GM19328 (cell line): ENCODE data around the gene IKZF4.
"Not testable (repeated sequence)": the region's sequence is repeated elsewhere in the genome, so short reads cannot be mapped to it uniquely, and the experiment has no call there.

Source experiments
- ATAC-seq: cut with Tn5 transposase; IDR thresholded peaks from one replicate; pipeline ENCODE4 v1.9.1; 2021; ENCODE audit warnings: mild to moderate bottlenecking, moderate library complexity; ENCODE audit not compliant: unreplicated experiment

Gene IKZF4

DNA sequence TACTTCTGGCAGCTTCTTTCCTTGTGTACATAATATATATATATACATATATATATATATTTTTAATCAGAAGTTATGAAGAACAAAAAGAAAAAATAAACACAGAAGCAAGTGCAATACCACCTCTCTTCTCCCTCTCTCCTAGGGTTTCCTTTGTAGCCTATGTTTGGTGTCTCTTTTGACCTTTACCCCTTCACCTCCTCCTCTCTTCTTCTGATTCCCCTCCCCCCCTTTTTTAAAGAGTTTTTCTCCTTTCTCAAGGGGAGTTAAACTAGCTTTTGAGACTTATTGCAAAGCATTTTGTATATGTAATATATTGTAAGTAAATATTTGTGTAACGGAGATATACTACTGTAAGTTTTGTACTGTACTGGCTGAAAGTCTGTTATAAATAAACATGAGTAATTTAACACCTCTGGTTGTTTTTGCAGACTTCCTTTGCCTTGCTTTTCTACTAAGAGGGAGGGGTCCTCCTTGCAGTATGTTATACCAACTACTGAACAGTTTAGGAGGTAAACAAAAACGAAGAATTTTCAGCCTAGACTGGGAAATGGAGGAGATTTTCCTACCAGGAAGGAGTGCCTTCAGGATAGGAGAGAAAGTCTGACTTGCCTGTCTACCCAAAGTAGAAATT lies 17.3 kb downstream of the IKZF4 start:
- no peak for ATAC-seq

DNA sequence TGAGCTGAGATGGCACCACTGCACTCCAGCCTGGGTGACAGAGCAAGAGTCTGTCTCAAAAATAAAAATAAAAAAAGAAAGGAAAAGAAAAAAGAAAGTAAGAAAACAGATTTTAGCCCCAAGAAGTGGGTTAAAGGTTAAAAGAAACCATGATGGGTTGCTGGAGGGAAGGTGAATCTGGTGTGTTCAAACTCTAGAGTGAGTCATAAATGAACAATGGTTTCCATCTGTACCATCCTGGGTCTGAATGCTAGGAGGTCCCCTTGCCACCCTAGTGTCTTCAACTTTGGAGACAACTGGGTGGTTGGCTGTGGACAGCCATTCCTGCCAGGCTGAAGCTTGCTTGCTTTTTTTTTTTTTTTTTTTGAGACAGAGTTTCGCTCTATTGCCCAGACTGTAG lies 19.3 kb downstream of the IKZF4 start:
- ATAC-seq = no peak

DNA sequence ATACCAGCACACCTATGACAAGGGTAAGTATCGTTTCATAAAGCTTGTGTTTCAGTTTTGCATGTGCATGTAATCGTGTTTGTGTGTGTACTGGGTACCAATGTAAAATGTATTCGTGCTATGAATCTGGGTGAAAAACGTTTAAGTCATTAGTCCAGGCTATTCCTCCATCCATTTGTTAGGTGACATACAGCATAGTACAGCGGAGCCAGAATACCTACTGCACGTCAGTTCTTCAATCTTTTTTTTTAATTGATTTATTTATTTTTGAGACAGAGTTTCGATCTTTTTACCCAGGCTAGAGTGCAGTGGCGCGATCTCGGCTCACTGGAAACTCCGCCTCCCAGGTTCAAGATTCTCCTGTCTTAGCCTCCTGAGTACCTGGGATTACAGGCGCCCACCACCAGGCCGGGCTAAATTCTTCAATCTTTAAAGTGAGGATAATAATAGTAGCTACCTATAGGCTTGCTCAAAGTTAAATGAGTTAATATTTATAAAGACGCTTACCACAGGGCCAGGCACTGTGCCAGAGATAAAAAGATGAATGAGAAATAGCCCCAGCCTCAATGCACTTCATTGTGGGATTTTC lies 20.2 kb downstream of the IKZF4 start:
- no peak for ATAC-seq

DNA sequence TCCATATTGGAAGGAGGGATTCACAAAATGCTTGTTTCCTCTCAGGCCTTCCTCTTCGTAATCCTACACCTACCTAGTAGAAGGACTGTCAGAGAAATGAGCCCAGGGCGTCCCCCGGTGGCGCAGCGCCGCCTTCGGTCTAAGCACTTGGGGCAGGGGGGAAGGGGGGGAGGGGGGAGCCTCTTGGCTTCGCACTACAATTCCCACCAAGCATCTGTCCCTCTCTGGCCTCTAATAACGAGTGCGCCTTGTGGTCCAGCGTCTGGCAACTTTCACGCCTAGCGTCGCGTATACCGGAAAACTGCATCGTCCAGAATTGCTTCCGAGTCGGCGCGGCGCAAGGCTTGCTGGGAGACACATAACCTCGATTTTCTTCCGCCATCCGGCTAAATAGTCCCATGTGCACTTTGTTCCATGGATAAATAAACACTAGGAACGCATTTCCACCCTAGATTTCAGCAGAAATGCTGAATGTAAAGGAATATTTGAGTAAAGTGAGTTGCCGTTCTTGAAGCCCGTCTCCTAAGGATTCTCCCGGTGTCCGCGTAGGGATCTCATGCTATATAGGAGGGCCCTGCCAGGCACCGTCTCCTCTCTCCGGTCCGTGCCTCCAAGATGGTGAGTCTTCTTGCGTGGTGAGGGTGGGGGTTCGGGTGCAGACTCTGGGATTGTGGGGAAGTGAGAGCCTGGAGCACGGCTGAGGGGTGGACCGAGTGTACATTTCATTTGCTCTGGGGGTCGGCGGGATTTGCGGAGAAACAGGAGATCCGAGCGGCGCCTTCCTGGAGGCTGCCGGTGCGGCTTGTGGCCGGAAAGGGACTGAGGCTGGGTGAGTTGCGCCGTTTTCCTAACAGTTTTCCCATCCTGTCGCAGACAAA lies 20.9 kb downstream of the IKZF4 start, which contains the start of gene RPS26:
Gene RPS26 (plus strand): TSS at position 367 of the 878 bp plus-strand sequence. CDS start 249 bp downstream, at position 616.
- ATAC-seq = peak; percentile 93

DNA sequence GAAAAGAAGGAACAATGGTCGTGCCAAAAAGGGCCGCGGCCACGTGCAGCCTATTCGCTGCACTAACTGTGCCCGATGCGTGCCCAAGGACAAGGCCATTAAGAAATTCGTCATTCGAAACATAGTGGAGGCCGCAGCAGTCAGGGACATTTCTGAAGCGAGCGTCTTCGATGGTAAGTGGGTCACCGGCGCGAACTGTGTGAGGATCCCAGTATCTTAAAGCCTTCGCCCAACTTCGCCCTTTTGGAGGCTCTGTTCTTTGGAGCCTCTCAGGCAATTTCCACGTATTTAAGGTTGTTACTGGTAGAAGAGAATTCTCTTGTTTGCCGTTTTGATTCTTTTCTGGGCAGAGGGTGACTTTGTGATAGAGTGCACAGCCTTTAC lies 21.6 kb downstream of the IKZF4 start:
- not testable (repeated sequence) for ATAC-seq

DNA sequence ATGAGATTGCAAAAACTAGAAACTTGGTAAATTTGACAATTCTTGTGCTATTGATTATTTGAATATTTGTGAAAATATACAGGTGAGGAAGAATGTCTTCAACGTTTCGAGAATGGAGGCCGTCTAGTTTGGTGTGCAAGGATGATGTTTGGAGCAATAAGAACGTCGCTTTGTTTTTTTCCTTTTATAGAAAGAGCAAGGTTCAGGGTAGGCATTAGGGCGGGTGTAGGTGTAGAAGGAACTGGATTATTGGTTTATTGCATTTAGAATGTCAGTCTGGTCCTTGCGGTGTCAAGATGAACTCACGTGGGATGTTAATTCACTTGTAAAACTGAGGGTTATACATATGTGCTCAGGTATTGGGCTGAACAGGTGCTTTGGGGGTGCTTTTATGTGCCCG lies 22.0 kb downstream of the IKZF4 start:
- no peak for ATAC-seq

DNA sequence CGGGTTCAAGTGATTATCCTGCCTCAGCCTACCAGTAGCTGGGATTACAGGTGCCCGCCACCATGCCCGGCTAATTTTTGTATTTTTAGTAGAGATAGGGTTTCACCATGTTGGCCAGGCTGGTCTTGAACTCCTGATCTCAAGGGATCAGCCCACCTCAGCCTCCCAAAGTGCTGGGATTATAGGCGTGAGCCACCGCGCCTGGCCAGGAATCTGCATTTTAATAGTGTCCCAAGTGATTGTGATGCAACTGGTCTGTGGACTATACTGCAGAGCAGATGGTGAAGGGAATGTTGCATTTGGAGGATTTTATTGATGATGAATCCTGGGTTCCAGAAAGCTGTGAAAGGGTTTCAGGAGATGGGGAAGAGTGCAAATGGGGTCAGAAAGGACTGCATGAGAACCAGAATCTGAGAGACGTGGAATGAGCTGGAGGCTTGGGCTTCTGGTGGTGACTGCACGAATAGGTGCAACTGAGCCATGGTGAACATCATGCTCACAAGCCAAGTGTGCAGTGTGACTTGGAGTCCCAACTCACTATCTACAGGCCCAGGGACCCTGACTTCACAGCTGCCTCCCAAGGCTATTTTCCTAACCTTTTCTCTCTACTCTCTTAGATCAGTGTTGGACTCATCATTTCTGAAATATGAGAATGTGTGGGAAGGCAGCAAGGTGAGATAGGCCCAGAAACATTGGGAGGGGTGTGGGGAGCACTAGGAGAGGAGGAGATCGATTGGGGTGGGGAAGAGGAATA lies 25.4 kb downstream of the IKZF4 start:
- no peak for ATAC-seq

DNA sequence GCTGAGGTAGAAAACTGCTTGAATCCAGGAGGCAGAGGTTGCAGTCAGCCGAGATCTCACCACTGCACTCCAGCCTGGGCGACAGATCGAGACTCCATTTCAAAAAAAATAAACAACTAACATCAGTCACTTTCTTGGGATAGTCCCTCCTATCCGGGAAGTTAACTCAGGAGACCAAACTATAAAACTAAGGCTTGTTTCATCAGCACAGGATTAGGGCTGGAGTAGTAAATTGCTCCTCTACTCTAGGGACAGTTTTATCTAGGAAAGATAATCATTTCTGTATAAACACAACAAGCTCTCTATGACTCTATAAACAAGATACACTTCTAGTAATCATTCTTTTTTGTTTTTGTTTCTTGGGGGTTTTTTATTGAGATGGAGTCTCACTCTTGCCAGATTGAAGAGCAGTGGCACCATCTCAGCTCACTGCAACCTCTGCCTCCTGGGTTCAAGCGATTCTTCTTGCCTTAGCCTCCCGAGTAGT lies 32.6 kb downstream of the IKZF4 start:
- ATAC-seq = no peak

DNA sequence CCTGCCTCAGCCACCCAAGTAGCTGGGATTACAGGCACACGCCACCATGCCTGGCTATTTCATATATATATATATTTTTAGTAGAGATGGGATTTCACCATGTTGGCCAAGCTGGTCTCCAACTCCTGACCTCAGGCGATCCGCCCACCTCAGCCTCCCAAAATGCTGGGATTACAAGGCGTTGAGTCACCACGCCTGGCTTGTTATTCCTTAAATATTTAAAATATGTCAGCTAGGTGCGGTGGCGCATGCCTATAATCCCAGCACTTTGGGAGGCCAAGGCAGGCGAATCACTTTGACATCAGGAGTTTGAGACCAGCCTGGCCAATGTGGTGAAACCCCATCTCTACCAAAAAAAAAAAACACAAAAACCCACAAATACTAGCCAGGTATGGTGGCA lies 39.1 kb downstream of the IKZF4 start:
- not testable (repeated sequence) for ATAC-seq

DNA sequence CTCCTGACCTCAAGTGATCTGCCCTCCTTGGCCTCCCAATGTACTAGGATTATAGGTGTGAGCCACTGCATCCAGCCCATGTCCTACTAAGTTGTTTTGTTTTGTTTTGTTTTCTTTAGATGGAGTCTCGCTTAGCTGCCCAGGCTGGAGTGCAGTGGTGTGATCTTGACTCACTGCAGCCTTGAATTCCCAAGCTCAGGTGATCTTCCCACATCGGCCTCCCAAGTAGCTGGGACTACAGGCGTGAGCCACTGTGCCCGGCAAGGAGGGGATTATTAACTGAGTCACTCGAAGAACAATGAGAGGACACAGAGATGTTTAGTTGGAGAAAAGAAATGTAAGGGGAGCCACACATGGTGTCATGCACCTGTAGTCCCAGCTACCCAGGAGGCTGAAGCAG lies 41.1 kb downstream of the IKZF4 start:
- no peak for ATAC-seq

DNA sequence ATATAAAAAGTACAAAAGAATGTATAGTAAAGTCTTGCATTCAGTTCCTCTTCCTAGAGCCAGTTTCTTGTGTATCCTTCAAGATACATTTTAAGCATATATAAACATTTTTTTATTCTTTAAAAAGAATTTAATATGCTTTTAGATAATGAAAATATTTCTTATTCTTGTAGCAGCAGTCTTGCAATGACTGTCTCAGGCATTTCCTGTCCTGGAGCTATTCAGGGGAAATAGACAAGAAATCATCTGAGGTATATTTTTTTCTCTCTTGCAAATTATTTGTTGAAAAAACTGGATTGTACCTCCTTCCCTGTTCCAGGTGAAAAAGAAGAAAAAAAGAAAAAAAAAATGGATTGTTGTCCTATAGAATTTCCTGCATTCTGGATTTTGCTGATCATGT lies 42.2 kb downstream of the IKZF4 start:
- no peak for ATAC-seq

DNA sequence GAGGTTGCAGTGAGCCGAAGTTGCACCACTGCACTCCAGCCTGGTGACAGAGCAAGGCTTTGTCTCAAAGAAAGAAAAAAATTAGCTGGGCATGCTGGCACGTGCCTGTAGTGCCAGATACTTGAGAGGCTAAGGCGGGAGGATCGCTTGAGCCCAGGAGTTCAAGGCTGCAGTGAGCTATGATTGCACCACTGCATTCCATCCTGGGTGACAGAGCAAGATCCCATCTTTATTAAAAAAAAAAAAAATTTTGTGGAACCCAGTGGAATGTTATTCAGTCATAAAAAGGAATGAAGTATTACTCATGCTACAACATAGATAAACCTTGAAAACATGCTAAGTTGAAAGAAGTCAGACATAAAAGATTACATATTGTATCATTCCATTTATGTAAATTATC lies 50.8 kb downstream of the IKZF4 start:
- ATAC-seq = no peak

DNA sequence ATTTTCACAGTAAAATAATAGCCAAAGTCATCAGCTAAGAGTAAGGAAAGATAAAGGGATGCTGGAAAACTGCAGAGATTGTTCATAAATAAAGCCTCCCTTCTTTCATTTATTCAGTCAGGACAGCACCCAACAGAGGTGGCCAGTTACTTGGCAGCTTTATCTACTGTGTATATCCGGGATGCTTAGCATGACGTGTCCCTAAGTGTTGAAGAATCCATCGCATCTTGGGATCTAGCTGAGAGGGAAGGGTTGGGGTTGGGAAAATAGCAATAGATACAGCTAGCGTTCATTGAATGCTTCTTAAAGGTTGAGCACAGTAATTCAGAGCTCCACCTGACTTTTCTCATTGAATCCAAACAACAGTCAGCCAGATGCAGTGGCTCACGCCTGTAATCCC lies 53.6 kb downstream of the IKZF4 start:
- ATAC-seq = no peak

DNA sequence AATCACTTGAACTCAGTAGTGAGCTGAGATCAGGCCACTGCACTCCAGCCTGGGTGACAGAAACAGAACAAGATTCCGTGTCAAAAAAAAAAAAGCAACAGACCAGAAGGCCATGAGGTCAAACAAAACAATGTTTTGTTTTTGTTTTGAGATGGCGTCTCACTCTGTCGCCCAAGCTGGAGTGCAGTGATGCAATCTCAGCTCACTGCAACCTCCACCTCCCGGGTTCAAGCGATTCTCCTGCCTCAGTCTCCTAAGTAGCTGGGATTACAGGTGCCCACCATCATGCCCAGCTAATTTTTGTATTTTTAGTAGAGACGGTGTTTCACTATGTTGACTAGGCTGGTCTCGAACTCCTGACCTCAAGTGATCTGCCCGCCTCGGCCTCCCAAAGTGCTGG lies 57.1 kb downstream of the IKZF4 start:
- ATAC-seq = not testable (repeated sequence)

DNA sequence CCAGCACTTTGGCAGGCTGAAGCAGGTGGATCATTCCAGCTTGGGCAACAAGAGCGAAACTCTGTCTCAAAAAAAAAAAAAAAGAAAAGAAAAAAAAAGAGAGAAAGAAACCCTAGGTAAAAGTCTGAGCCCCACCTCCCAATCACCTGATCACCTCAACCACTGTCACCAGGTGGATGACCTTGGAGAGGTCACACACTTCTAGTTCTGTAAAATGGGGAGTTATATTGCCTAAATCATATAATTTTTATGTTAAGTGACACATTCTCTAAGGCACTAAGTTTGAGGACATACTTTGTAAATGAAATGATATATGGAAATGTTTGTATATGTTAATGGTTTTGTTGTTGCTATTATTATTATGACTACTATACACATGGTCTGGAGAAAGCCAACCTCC lies 57.6 kb downstream of the IKZF4 start:
- no peak for ATAC-seq

DNA sequence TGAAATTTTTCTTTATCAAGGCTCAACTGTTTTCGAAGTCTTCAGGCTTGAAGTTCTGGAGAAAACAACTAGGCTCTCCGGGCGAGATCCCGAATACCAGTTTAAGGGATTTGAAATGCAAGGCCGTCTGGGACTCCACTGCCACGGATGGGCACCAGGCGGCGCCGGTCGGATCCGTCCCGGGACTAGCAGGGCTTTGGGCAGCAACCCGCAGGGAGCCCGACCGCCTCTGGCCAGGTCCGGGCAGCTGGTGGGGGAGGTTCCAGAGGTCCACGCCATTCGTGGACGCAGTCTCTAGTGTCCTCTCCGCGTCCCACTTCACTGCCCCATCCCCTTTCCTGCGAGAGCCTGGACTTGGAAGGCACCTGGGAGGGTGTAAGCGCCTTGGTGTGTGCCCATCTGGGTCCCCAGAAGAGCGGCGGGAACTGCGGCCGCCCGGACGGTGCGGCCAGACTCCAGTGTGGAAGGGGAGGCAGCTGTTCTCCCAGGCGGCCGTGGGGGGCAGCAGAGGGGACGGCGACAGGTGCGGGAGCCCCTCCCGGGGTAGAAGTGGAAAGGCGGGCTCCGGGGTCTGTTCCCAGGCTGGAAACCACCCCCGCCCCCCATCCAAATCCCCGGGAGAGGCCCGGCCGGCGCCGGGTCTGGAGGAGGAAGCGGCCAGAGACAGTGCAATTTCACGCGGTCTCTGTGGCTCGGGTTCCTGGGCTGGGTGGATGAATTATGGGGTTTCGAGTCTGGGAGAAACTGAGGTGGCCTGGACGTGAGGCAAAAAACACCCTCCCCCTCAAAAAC lies 58.3 kb downstream of the IKZF4 start:
- peak; percentile 46 for ATAC-seq

DNA sequence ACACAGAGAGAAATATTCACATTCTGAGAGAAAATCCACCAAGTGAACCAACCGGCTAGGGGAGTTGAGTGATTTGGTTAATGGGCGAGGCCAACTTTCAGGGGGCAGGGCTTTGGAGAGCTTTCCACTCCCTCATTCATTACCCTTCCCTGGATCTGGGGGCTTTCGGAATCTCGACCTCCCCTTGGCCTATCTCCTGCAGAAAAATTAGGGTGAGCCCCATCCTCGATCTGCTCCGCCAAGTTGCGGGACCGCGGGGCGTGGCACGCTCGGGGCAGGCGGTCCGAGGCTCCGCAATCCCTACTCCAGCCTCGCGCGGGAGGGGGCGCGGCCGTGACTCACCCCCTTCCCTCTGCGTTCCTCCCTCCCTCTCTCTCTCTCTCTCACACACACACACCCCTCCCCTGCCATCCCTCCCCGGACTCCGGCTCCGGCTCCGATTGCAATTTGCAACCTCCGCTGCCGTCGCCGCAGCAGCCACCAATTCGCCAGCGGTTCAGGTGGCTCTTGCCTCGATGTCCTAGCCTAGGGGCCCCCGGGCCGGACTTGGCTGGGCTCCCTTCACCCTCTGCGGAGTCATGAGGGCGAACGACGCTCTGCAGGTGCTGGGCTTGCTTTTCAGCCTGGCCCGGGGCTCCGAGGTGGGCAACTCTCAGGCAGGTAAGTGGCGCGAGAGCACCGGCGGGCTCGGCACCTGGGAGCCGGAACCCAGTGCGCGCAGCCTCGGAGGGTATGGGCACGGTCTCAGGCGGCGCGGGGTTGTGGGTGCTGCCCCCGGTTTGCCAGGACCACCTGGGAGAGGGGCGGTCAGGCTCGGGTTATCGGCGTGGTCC lies 59.1 kb downstream of the IKZF4 start, which contains the start of gene ERBB3:
Gene ERBB3 (plus strand): TSS at position 443 of the 833 bp plus-strand sequence. CDS start 136 bp downstream, at position 579.
- no peak for ATAC-seq

DNA sequence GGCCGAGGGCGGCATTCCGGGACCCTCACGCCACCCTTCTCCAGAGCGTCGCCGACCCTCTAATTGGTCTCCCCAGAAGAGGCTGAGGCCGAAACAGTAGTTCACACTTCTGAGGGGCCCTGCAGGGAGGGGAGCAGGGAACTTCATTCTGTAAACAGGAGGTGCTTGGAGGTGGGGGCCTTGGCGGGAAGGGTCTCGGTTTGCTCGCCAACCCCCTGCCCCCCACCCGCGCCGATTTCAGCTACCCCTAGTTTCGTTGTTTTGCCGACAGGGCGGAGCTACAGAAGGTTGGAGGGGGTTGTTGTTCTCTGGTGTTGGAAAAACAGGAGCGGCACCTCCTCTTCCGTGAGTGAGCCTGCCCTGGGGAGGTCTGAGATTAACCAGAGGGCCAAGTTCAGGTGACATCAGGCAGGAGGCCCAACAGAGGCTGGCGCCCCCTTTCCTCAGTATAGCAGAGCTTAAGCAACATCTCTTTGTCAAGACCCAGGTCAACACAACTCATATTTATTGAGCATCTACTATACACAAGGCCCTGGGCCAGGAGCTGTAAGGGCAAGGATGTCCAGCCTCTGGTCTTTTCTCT lies 59.8 kb downstream of the IKZF4 start:
- ATAC-seq = no peak
